Loucy (cell line): ENCODE results near the gene OR10K2.

Experiments used
- CTCF ChIP-seq: fragments of 200-600 bp; sonication (generic); conservative IDR thresholded peaks from 2 replicates; pipeline ENCODE4 v1.5.1; 2014; ENCODE audit warnings: mild to moderate bottlenecking, antibody characterized with exemption, low read length
- EZH2phosphoT487 ChIP-seq: fragments of 200-600 bp; IDR thresholded peaks from 2 replicates; pipeline ENCODE4 v1.6.1; 2018; ENCODE audit warnings: antibody characterized with exemption, mild to moderate bottlenecking, moderate library complexity, borderline replicate concordance

GRCh38 chr1:158426137-158426536 is at the start of gene OR10K2:
- TF ChIP-seq CTCF = no peak
- TF ChIP-seq EZH2phosphoT487 = no peak
